HuH-7.5 (cell line): ENCODE measurements around the gene EPHX1.
"Not testable (repeated sequence)": the region's sequence is repeated elsewhere in the genome, so short reads cannot be mapped to it uniquely, and the experiment has no call there.

Experiments
- DNase-seq: peaks from one replicate; pipeline ENCODE4 v3.0.0; 2011; ENCODE audit warnings: low spot score

EPHX1 gene

DNA sequence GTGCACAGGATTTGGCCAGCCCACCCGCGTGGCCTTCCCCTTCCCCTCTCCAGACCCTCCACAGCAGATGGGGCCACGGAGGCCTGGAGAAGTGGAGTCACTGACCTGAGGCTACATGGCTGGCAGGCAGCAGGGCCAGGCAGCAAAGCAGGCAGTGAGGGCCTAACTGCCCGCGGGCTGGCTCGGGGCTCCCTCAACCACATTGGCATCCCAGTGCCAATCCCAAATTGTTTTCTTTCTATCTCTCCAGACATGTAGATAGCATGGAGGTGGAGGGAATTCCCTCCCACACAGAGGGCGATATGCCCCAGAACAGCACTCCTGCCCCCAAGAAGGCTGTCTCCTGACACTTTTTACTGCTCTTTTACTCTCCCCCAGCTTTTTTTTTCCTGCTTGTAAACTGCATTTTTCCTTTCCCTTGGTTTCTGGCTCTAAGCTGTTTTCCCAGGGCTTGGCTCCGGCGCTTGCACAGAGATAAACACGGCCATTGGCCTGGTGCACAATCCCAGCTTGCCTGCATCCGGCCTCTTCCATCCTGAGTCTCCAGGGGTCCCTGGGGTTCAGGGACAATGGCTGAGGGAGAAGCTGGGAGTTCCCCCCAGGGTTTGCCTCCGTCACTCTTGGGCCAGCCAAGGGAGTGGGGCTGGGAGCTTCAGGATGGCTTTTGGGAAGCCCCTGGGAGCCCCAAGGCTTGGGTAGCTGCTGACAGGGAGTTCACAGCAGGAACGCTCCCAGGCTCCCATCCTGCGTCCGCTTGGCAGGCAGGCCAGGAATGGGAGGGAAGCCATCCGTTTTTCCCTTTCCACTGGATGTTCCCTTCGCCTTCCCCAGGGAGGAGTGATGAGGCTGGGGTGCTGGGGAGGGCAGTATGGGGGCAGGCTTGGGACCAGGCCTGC lies 7.0 kb downstream of the EPHX1 start:
- no peak for DNase-seq

DNA sequence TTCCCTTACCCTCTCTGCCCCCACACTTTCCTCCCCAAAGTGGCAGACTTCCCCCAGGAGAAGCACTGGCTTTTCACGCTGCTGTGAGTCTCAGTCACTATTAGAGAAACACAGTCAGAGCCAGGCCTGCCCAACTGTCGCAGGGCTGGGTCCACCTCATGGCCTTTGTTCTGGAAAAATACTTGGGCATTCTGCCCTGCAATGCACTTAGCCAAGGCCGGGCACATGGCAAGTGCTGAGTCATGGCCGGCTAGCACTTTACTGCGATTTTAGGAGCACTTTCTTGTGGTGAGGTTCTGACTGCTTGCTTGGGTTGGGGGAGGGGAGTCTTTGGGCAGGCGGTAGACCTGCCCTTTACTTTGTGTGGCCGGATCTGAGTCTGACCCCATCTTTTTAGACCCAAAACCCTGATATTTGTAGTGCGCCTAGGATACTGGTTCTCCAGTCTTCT lies 7.7 kb downstream of the EPHX1 start:
- no peak for DNase-seq

DNA sequence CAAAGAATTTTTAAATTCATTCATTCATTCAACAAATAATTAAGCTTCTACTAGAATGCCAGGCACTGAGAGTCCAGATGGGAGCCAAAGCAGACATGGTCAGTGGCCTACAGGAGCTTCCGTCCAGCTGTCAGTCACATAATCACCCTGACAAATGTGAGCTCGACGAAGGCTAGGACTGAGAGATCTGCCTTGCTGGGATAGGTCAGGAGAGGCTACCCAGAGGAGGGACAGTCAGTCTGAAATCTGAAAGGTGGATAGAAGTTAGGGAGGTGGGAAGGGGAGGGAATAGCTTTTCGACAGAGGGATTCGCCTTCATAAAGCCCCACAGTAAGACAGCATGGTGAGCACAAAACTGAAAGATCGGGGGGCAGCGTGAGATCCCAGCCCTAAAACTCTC lies 8.3 kb downstream of the EPHX1 start:
- DNase-seq = no peak

DNA sequence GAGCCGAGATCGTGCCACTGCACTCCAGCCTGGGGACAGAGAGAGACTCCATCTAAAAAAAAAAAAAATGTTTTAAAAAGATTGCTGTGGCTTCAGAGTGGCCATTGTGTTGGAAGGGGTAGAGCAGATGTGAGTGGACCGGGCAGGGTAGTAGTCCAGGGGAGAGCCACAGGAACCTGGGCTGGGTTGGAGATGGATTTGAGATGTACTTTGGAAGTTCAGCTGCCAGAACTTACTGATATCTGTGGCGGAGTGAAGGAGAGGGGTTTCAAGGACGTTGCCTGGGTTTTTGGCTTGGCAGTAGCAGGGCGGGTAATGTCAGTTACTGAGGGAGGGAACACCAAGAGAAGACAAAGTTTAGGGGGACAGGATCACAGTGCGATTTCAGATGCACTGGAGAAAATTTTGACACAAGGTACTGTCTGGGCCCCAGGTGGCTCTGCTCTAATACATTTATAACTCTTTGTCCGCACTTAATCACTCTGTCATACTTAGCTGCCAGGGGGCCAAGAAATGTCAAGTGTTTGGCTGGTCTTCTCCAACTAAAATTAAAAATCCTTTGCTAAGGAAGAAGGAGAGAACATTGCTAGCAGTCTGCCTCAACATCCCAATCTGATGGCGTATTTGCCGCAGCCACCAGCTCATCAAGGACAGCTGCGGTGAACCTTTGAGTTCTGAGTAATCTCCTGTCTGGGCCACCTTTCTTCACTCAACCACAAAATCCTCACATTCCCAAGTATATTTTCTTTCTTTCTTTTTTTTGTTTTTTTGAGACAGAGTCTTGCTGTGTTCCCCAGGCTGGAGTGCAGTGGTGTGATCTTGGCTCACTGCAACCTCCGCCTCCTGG lies 9.6 kb downstream of the EPHX1 start:
- no peak for DNase-seq

DNA sequence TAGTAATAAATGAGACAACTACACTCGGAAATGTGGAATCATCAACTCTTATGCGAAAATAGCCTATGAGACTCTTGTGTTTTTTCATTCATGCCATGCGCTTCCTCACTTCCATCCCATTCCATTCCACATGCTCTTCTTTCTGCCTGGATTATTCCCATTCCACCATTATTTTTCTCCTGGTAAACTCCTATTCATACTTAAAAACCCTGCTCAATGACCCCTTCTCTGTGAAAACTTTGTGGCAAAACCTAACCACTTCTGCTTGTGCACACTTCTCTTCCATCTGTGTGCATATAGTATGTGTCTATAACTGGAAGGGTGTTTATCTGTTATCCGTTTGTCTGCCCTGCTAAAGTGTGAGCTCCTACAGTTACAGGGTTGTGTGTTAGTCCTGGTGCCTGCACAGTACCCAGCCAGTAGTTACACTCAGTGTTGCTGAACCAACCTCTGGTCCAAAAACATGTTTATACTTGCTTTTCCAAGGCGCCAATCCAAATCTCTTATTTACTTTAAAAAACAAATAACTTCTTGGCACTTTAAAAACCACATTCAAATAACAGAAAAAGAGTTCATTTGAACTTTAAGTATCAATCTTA lies 10.7 kb downstream of the EPHX1 start:
- no peak for DNase-seq

DNA sequence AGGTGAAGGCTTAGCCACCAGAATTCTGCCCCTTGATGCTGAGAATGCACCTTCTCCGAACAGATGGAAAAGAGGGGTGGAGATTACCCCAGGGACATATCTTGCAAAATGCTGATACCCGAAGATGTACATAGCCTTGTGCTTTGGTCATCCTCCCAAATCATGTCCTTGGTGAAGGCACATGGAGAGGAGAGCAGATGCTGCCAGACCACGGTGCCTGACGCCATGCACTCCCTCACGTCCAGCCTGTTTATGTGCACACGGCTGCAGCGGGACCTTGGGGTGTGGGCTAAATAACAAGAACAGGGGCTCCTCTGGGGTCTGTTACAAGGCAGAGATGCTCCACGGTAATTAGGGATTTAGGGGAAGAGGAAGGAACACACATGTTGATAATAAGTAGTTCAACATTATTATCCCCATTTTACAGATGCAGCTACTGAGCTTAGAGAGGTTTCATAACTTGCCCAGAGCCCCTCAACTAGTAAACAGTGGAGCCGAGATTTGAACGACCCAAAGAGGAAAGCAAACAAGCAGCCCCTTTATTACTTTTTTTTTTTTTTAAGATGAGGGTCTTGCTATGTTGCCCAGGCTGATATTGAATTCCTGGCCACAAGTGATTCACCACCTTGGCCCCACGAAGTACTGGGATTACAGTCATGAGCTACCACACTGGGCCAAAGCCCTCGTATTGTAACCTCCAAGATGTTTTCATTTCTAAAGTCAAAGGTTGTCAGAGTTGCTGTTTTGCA lies 12.9 kb downstream of the EPHX1 start:
- DNase-seq = no peak

DNA sequence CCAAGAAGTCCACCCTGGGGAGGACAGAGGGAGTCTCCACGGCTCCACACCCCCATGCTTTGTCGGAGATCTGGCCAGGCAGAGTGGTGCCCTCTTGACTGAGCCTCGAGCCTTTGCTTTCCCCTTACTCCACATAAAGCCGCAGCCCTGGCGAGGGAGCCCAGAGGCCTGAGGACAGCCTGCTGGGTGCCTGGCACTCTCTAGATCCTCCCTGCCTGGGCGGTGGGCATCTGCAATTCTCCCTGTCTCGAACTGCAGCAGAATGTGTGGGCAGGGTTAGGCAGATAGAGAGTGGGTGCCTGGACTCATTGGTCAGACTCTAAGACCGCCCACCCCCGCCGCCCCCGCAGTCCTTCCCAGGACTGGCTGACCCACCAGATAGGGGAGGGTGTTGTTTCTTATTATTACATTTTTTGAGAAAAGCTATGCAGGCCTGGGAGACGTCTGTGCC lies 13.9 kb downstream of the EPHX1 start:
- DNase-seq = no peak

DNA sequence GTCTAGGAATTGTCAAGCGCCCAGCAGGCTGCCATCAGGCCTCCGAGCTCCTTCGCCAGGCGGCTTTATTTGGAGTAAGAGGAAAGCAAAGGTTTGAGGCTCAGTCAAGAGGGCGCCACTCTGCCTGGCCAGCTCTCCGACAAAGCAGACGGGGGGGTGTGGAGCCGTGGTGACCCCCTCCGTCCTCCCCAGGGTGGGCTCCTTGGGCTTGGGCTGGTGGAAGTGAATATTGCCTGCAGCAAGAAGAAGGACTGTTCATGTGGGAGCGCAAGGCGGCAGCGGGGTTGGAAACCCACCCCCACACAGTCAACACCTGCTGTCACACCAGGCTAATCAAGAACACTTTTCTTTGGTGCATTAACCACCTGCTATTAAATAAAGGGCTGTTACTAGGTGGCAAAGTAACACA lies 14.6 kb downstream of the EPHX1 start:
- no peak for DNase-seq

DNA sequence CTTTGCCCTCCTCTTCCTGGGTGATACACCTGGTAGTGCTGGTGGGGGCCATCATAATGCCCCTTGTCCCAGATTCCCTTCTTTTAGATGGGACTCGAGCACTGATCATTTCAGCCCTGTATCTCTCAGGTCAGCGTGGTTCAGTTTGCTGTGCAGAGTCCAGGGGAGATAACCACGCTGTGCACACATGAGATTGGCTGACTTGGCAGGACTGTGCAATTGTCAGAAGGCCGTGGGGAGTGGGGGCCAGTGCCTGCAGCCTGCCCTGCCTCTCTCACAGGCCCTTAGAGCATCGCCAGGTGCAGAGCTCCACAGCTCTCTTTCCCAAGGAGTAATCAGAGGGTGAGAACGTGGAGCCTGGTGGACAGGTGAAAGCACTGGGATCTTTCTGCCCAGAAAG lies 15.2 kb downstream of the EPHX1 start:
- peak; percentile 81 for DNase-seq

DNA sequence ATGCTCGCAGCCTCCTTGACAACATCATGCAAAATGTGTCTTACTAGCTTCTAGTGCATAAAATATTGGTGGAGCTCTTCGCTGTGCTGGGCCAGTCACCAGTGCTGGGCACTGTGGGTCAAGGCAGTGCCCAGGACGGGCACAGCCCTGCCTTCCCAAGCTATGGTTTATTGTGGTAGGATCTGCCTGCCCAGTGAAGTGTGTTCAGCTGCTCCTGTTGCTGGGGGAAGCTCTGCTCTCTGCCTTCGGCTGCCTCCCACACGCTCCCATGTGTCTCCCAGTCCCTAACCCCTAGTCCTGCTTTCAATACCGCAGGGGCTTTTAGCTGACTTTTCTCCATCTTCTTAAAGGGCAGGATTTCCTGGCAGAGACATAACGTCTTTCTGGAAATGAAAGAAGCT lies 15.7 kb downstream of the EPHX1 start:
- DNase-seq = no peak

DNA sequence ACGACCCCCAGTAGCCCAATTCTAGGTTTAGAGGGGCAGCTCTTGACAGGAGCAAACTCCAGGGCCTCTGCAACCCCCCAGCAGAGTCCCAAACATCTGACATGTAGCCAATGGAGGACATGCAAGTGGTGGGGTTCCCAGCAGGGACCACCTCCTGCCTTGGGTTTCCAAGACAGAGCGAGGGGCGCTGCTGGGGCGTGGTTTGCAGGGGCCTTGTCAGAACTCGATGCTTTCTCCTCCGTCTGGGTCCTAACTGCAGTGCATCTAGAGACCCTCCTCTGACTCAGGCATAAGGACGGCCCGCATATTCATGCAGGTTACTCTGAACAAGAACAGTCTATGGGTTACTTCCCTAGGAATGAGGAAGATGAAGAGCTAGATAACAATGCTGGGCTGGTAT lies 17.2 kb downstream of the EPHX1 start:
- no peak for DNase-seq

DNA sequence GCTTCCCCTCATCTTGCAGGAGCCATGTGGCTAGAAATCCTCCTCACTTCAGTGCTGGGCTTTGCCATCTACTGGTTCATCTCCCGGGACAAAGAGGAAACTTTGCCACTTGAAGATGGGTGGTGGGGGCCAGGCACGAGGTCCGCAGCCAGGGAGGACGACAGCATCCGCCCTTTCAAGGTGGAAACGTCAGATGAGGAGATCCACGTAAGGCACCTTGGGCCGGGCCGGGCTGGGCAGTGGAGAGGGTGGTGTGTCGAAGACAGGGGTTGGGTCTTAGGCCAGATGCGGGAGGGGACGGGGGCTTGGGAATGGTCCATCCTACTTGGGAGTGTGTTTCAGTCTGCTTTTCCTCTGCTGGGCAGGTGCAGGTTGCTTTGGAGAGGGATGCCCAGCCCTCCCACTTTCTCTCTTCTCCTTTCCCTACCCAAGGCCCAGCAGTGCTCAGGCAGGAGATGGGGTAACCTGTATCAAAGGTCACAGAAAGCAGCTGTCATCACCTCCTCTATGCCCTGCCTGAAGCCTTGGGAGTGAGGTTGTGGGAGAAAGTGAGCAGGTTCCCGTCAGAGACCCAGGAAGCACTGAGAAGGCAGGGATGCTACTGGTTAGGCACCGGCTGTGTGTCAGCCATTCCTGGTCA lies 18.9 kb downstream of the EPHX1 start:
- DNase-seq = no peak

DNA sequence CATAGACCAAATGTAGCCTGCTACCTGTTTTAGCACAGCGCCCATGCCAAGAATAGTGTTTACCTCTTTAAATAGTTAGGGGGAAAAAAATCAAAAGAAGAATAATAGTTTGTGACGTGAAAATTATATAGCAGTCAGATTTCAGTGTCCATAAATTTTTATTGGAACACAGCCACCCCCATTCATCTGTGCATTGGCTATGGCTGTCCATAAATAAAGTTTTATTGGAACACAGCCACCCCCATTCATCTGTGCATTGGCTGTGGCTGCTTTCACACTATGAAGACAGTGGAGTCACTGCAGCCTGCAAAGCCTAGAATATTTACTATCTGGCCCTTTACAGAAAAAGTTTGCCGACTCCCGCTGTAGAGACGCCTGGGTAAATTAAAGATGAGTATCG lies 20.9 kb downstream of the EPHX1 start:
- no peak for DNase-seq

DNA sequence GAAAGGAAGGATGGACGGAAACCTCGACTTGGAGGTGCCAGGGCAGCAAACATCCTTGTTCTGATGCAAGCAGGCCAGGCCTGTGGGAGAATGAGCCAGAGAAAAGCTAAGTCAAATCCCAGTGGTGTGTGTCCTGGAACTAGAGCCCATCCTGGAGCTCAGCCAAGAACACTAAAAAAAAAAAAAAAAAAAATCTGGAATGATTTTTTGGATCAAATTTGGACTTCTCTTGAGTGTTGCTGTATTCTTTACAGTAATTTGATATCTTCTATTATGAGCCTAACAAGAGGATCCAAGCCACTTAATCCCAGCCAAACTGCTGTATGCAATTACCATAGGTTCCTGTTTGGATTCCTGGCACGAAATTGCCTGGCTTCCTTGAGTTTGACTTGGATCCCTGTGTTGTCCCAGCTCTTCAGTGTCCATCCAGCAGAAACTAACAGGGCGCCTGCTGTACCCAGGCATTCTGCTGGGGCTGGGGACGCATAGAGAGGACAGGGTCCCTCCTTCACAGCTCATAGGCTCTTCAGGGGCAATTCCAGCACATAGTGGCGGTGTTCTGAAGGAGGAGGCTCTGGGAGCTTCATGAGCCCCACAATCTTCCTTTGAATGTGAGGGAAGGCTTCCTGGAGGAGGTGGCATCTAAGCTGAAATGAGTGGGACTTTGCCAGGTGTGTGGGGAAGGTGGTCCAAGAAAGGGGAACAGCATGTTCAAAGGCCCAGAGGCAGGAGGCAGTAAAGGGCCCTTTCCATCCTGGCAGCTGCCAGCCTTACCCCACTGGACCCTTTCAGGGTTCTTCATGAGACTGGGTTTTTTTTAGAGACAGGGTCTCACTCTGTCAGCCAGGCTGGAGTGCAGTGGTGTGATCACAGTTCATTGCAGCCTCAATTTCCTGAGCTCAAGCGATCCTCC lies 24.7 kb downstream of the EPHX1 start:
- DNase-seq = no peak

DNA sequence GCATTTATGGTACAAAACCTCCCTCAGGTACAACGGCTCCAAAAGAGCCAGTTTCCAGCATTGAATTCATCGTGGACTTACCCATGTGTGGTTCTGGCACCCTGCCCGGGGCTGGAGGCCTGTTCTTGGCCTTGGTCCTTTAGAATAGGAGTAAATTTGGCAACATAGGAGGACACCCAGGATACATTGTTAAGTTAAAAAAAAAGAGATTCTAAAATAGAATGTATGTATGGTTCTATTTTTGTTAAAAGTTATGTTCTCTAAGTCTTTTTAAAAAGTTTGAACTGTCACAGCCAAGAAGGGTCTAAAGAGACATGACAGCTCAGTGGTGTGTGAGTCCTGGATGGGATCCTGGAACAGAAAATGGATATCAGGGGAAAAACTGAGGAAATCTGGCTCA lies 25.9 kb downstream of the EPHX1 start:
- no peak for DNase-seq

DNA sequence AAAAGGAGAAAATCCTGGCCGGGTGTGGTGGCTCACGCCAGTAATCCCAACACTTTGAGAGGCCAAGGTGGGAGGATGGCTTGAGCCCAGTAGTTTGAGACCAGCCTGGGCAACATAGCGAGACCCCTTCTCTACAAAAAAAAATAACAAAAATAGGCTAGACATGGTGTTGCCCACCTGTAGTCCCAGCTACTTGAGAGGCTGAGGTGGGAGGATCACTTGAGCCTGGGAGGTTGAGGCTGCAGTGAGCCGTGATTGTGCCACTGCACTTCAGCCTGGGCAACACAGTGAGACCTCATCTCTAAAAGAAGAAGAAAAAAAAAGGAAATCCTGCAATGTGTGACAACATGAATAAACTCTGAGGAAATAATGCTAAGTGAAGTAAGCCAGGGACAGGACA lies 26.4 kb downstream of the EPHX1 start:
- DNase-seq = not testable (repeated sequence)

DNA sequence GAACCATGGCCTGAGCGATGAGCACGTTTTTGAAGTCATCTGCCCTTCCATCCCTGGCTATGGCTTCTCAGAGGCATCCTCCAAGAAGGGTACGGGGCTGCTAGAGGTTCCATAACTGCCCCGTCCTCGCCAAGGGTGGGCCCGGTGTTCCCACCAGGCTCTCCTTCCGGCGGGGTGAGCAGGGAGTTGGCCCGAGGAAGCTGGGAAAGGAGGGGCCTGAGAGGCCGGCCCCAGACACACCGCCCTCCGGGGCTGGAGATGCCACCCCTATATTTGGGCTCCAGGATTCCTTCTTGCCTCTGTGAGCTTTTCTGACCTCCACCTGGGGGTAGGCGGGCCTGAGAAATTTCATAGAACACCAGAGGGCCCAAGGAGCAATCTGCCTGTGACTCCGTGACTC lies 28.9 kb downstream of the EPHX1 start:
- no peak for DNase-seq

DNA sequence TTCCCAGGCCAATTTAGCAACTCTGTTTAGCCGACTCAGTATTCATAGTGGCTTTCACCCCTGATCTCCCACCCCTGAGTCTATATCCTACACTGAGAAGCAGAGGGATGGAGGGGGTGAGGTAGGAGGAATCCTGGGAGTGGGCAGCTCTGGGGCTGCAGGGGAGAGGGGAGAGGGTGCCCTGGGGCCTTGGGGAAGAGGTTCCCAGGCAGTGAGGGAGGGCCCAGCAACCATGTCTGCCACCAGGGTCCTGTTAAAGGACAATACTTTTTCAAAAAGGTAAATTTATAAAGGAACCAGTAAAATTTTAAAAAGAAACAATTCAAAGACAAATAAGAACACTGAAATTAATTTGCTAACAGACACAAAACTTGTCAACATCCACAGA lies 30.3 kb downstream of the EPHX1 start:
- DNase-seq = no peak

DNA sequence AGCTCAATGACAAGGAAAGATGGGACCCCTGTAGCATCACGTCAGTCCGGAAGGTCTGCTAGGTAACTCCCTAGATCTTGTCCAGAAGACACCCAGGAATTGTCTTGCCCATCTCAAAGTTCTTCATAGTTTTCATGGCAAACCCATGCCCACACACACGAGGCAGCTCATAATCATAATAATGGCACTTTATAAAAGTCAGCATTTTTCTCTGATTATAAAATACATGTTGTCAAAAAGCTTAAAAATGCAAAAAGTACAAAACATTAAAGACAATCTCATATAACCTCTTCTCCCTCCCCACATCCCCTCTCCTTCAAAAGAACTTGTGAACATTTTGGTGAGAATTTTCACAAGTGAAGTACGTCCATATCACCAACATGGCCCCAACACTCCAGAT lies 30.8 kb downstream of the EPHX1 start:
- no peak for DNase-seq

DNA sequence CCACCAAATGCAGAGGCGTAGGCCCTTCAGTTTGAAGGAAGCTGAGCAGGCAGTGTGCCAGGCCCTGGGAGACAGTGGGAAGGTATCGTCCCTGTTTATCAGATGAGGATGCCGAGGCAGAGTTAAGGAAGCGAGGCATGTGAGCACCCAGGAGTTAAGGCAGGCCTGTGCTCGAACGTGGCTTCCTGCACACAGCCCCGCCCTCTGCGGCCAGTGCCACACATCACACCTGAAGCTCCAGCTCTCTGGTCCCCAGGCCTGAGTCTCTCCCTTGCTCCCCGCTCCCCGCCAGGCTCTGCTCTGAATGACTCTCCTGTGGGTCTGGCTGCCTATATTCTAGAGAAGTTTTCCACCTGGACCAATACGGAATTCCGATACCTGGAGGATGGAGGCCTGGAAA lies 32.1 kb downstream of the EPHX1 start:
- no peak for DNase-seq
